HEK293 (cell line): ENCODE measurements around the gene LAMTOR4.

Source experiments
- BCL11B ChIP-seq: fragments of 450-650 bp; formaldehyde crosslinking; IDR thresholded peaks from 2 replicates; pipeline ENCODE4 v1.5.1; 2016; ENCODE audit warnings: low read depth, missing biosample characterization, missing genetic modification characterization
- GFI1B ChIP-seq: fragments of 450-650 bp; formaldehyde crosslinking; IDR thresholded peaks from 2 replicates; pipeline ENCODE4 v1.5.1; 2016; ENCODE audit warnings: missing biosample characterization, missing genetic modification characterization
- GLI4 ChIP-seq: fragments of 450-650 bp; formaldehyde crosslinking; IDR thresholded peaks from 2 replicates; pipeline ENCODE4 v1.5.1; 2016; ENCODE audit warnings: missing biosample characterization, missing genetic modification characterization
- INSM2 ChIP-seq: fragments of 450-650 bp; formaldehyde crosslinking; IDR thresholded peaks from 2 replicates; pipeline ENCODE4 v1.5.1; 2016; ENCODE audit warnings: missing biosample characterization, missing genetic modification characterization
- KLF1 ChIP-seq: fragments of 450-650 bp; formaldehyde crosslinking; IDR thresholded peaks from 2 replicates; pipeline ENCODE4 v1.5.1; 2016; ENCODE audit warnings: missing biosample characterization, missing genetic modification characterization
- KLF9 ChIP-seq: fragments of 450-650 bp; formaldehyde crosslinking; IDR thresholded peaks from 2 replicates; pipeline ENCODE4 v1.5.1; 2016; ENCODE audit warnings: missing biosample characterization, missing genetic modification characterization, low read depth
- MYNN ChIP-seq: fragments of 450-650 bp; formaldehyde crosslinking; IDR thresholded peaks from 2 replicates; pipeline ENCODE4 v1.5.1; 2016; ENCODE audit warnings: missing biosample characterization, missing genetic modification characterization, borderline replicate concordance
- PRDM10 ChIP-seq: fragments of 450-650 bp; formaldehyde crosslinking; IDR thresholded peaks from 2 replicates; pipeline ENCODE4 v1.5.1; 2016; ENCODE audit warnings: missing biosample characterization, missing genetic modification characterization
- TCF7L2 ChIP-seq: IDR thresholded peaks from 2 replicates; pipeline ENCODE4 v1.6.1; 2011; ENCODE audit warnings: low read depth, mild to moderate bottlenecking, inconsistent platforms, low read length, moderate library complexity, borderline replicate concordance
- ZBTB11 ChIP-seq: fragments of 450-650 bp; formaldehyde crosslinking; conservative IDR thresholded peaks from 2 replicates; pipeline ENCODE4 v1.5.1; 2016; ENCODE audit warnings: low read depth, missing biosample characterization, missing genetic modification characterization
- ZBTB17 ChIP-seq: fragments of 450-650 bp; formaldehyde crosslinking; IDR thresholded peaks from 2 replicates; pipeline ENCODE4 v1.5.1; 2016; ENCODE audit warnings: missing biosample characterization, missing genetic modification characterization
- ZBTB20 ChIP-seq: fragments of 450-650 bp; formaldehyde crosslinking; IDR thresholded peaks from 2 replicates; pipeline ENCODE4 v1.5.1; 2016; ENCODE audit warnings: missing biosample characterization, missing genetic modification characterization
- ZBTB26 ChIP-seq: fragments of 450-650 bp; formaldehyde crosslinking; optimal IDR thresholded peaks from 2 replicates; pipeline ENCODE3; 2016; ENCODE audit warnings: missing biosample characterization, mild to moderate bottlenecking, missing genetic modification characterization
- ZBTB8A ChIP-seq: fragments of 450-650 bp; formaldehyde crosslinking; IDR thresholded peaks from 2 replicates; pipeline ENCODE4 v1.5.1; 2016; ENCODE audit warnings: missing biosample characterization, missing genetic modification characterization
- ZNF2 ChIP-seq: fragments of 450-650 bp; formaldehyde crosslinking; IDR thresholded peaks from 2 replicates; pipeline ENCODE4 v1.5.1; 2016; ENCODE audit warnings: missing biosample characterization, missing genetic modification characterization
- ZNF324 ChIP-seq: fragments of 450-650 bp; formaldehyde crosslinking; IDR thresholded peaks from 2 replicates; pipeline ENCODE4 v1.5.1; 2016; ENCODE audit warnings: missing biosample characterization, missing genetic modification characterization
- ZNF335 ChIP-seq: fragments of 450-650 bp; formaldehyde crosslinking; conservative IDR thresholded peaks from 2 replicates; pipeline ENCODE4 v1.5.1; 2016; ENCODE audit warnings: missing biosample characterization, missing genetic modification characterization
- ZNF391 ChIP-seq: fragments of 450-650 bp; formaldehyde crosslinking; IDR thresholded peaks from 2 replicates; pipeline ENCODE4 v1.5.1; 2016; ENCODE audit warnings: low read depth, missing biosample characterization, missing genetic modification characterization, borderline replicate concordance
- ZNF394 ChIP-seq: fragments of 450-650 bp; formaldehyde crosslinking; IDR thresholded peaks from 2 replicates; pipeline ENCODE4 v1.5.1; 2016; ENCODE audit warnings: missing biosample characterization, missing genetic modification characterization, mild to moderate bottlenecking, moderate library complexity, borderline replicate concordance
- ZNF580 ChIP-seq: fragments of 450-650 bp; formaldehyde crosslinking; IDR thresholded peaks from 2 replicates; pipeline ENCODE4 v1.5.1; 2016; ENCODE audit warnings: missing biosample characterization, missing genetic modification characterization
- ZNF610 ChIP-seq: fragments of 450-650 bp; formaldehyde crosslinking; IDR thresholded peaks from 2 replicates; pipeline ENCODE4 v1.5.1; 2016; ENCODE audit warnings: missing biosample characterization, missing genetic modification characterization, borderline replicate concordance
- ZNF830 ChIP-seq: fragments of 450-650 bp; IDR thresholded peaks from 2 replicates; pipeline ENCODE4 v1.5.0; 2018; ENCODE audit warnings: missing biosample characterization, missing genetic modification characterization, low read depth, mild to moderate bottlenecking, moderate library complexity
- ZNF843 ChIP-seq: fragments of 450-650 bp; formaldehyde crosslinking; IDR thresholded peaks from 2 replicates; pipeline ENCODE4 v1.5.1; 2016; ENCODE audit warnings: missing biosample characterization, missing genetic modification characterization
- TF ChIP-seq, protein P1 (sequence below): fragments of 450-650 bp; formaldehyde crosslinking; IDR thresholded peaks from 2 replicates; pipeline ENCODE4 v1.5.1; 2016; ENCODE audit warnings: missing biosample characterization, missing genetic modification characterization

The LAMTOR4 gene

GRCh38 chr7:100148559-100149328, at the start of gene LAMTOR4 (continued):
- TF ChIP-seq ZBTB20 (peak; percentile 52), MYNN (no peak), TCF7L2 (no peak), ZBTB11 (tag by site-specific recombination) (peak; percentile 79), PRDM10 (tag by site-specific recombination) (no peak), ZNF394 (tag by site-specific recombination) (peak; percentile 54; the same call in 1 of the 2 replicates), ZBTB8A (tag by site-specific recombination) (peak; percentile 16; the same call in 1 of the 2 replicates), ZNF610 (tag by site-specific recombination) (peak; percentile 86; the same call in 1 of the 2 replicates), ZNF391 (tag by site-specific recombination) (peak; percentile 79; the same call in 1 of the 2 replicates), ZNF2 (tag by site-specific recombination) (0 out of 2 replicates have a peak, but pooled peaks have one; percentile 63), ZNF830 (tag by site-specific recombination) (no peak), KLF1 (tag by site-specific recombination) (peak; percentile 35; the same call in 1 of the 2 replicates), ZBTB17 (peak; percentile 69), ZBTB26 (tag by site-specific recombination) (peak; percentile 42), ZNF335 (tag by site-specific recombination) (peak; percentile 92), GFI1B (tag by site-specific recombination) (no peak), ZNF843 (peak; percentile 7; the same call in 1 of the 2 replicates), ZNF324 (tag by site-specific recombination) (peak; percentile 81; the same call in 1 of the 2 replicates), GLI4 (tag by site-specific recombination) (peak; percentile 63; the same call in 1 of the 2 replicates), INSM2 (tag by site-specific recombination) (peak; percentile 61; the same call in 1 of the 2 replicates), ZNF580 (tag by site-specific recombination) (peak; percentile 80; the same call in 1 of the 2 replicates), BCL11B (tag by site-specific recombination) (0 out of 2 replicates have a peak, but pooled peaks have one; percentile 20), KLF9 (peak; percentile 63)
- TF ChIP-seq, protein P1, sequence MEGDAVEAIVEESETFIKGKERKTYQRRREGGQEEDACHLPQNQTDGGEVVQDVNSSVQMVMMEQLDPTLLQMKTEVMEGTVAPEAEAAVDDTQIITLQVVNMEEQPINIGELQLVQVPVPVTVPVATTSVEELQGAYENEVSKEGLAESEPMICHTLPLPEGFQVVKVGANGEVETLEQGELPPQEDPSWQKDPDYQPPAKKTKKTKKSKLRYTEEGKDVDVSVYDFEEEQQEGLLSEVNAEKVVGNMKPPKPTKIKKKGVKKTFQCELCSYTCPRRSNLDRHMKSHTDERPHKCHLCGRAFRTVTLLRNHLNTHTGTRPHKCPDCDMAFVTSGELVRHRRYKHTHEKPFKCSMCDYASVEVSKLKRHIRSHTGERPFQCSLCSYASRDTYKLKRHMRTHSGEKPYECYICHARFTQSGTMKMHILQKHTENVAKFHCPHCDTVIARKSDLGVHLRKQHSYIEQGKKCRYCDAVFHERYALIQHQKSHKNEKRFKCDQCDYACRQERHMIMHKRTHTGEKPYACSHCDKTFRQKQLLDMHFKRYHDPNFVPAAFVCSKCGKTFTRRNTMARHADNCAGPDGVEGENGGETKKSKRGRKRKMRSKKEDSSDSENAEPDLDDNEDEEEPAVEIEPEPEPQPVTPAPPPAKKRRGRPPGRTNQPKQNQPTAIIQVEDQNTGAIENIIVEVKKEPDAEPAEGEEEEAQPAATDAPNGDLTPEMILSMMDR (tag by site-specific recombination), result no peak; the same call in 1 of the 2 replicates
